HG03108 (cell line): ENCODE data around the gene MON1B.
"Not testable (repeated sequence)": the region's sequence is repeated elsewhere in the genome, so short reads cannot be mapped to it uniquely, and the experiment has no call there.

ENCODE experiments used
- ATAC-seq: cut with Tn5 transposase; IDR thresholded peaks from one replicate; pipeline ENCODE4 v1.9.1; 2021; ENCODE audit warnings: moderate library complexity; ENCODE audit not compliant: unreplicated experiment

MON1B gene

GRCh38 chr16:77238593-77238992, 47.6 kb downstream of the MON1B start:
- no peak for ATAC-seq

- not testable (repeated sequence) for ATAC-seq
These were observed 51.5 kb downstream of the MON1B start for GRCh38 chr16:77242471-77242870.

- ATAC-seq, result no peak
These were observed 55.2 kb downstream of the MON1B start for GRCh38 chr16:77246150-77246549.

DNA sequence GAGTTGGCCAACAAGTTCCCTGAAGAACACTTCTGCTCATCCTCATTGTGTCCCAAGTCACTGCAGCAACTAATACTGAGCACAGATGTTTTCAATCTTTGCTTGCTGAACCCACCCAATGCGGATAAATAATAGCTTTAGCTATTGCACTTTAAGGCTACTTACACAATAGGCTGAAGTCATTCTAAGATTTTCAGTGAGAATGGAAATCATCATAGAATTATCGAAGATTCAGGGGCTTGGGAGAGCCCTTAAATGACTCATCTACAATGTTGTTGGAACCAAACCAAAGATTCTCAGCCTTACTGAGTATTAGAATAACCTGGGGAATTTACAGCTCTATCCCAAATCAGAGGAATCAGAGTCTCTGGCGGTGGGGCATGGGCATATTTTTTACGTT, 59.4 kb downstream of the MON1B start:
- ATAC-seq, result no peak
